Left lung (tissue), 10 donors: ENCODE measurements around the gene TFPI. TPM values are rescaled to one million over a fixed set of nuclear protein-coding genes. Genes with fewer than 3 reads are reported as not detected.

Source experiments
- ATAC-seq: fragments of 200-7000 bp; cut with Tn5 transposase; one replicate; pipeline ENCODE4 v1.9.1; 2020; ENCODE audit warnings: moderate library complexity
- DNase-seq, 4 donors: peaks; one replicate each; pipeline ENCODE4 v3.0.0-alpha.2; 2013 to 2020
- H3K27ac ChIP-seq, 2 donors: fragments of 200-600 bp; sonication (generic) in 1 of 2; one replicate each; pipeline versions ENCODE4 v1.5.0 to v1.8.0; 2020 to 2021
- H3K27me3 ChIP-seq, 2 donors: fragments of 200-600 bp; sonication (generic) in 1 of 2; one replicate each; pipeline versions ENCODE4 v1.5.0 to v1.8.0; 2020 to 2021
- H3K36me3 ChIP-seq, 2 donors: fragments of 200-600 bp; sonication (generic) in 1 of 2; one replicate each; pipeline versions ENCODE4 v1.5.0 to v1.8.0; 2020 to 2021
- H3K4me1 ChIP-seq, 2 donors: fragments of 200-600 bp; one replicate each; pipeline ENCODE4 v1.8.0; 2021
- H3K4me3 ChIP-seq, 2 donors: fragments of 200-600 bp; sonication (generic) in 1 of 2; one replicate each; pipeline versions ENCODE4 v1.5.0 to v1.8.0; 2020 to 2021; ENCODE audit warnings: mild to moderate bottlenecking in 1 of 2
- H3K9me3 ChIP-seq, 2 donors: fragments of 200-600 bp; sonication (generic) in 1 of 2; one replicate each; pipeline versions ENCODE4 v1.5.0 to v1.8.0; 2020 to 2021
- intact Hi-C, 2 donors: fragments of 100-400 bp; cut with DNase I; formaldehyde crosslinking; loops; one replicate each; pipeline versions ENCODE4 v1.11.2 to v1.14.2; 2022
- polyA plus RNA-seq, 6 donors: library from polyadenylated mRNA; unstranded; fragments of 120-200 nt; gene quantifications; one replicate each; pipeline ENCODE4 v1.2.1, GENCODE V29; 2013; ENCODE audit not compliant: insufficient read length in 6 of 6
- total RNA-seq, 2 donors: library from RNA; stranded (reverse); fragmentation: NEBNext Ultra II Directional; extraction: Animal tissue kit (Norgen Biotek cat#: 25700); gene quantifications; one replicate each; pipeline ENCODE4 v1.2.1, GENCODE V29; 2021
- TF ChIP-seq, protein P1 (sequence below), 2 donors: fragments of 200-600 bp; sonication (generic) in 1 of 2; IDR thresholded peaks; one replicate each; pipeline versions ENCODE4 v1.5.0 to v1.8.0; 2021; ENCODE audit warnings: antibody characterized with exemption in 2 of 2
- donor health status: DM: no; HTN: yes; CAD: no.
- donor health status: DM: no; HTN: no; CAD: no.

TFPI gene
- total and polyA plus RNA-seq, 8 donors, result 132 to 300 (median 163) TPM

DNA sequence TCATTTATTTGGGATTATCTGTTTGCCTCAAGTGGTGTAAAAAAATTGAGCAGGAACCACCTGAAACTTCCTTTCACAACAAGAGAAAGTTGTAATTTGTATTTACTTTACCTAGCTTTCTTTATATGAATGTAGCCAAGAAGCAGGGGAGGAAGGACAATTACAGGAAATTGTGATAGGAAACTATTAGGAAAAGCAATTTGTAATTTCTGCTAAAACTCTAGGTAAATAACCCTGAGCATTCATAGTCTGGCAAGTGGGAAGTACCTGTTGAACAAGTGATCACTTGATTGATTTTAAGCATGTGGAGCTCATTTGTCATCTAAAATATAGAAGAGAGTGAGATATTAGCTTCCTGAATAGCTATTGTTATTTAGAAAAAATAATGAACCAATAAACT, 5.0 kb downstream of the TFPI start:
- Histone ChIP-seq H3K9me3 (no peaks in the 10 kb centered on the region), H3K36me3 (peaks cover 0 to under 1% of the 10 kb centered on the region in 2 donors), H3K27me3 (no peaks in the 10 kb centered on the region), H3K4me3 (peak overlapping the region in 1 of 2 donors; percentile 54), H3K4me1 (peaks cover 36 to 52% of the 10 kb centered on the region in 2 donors), H3K27ac (peak overlapping the region; percentile 39 to 86)
- DNase-seq, result no peak
- TF ChIP-seq, protein P1, sequence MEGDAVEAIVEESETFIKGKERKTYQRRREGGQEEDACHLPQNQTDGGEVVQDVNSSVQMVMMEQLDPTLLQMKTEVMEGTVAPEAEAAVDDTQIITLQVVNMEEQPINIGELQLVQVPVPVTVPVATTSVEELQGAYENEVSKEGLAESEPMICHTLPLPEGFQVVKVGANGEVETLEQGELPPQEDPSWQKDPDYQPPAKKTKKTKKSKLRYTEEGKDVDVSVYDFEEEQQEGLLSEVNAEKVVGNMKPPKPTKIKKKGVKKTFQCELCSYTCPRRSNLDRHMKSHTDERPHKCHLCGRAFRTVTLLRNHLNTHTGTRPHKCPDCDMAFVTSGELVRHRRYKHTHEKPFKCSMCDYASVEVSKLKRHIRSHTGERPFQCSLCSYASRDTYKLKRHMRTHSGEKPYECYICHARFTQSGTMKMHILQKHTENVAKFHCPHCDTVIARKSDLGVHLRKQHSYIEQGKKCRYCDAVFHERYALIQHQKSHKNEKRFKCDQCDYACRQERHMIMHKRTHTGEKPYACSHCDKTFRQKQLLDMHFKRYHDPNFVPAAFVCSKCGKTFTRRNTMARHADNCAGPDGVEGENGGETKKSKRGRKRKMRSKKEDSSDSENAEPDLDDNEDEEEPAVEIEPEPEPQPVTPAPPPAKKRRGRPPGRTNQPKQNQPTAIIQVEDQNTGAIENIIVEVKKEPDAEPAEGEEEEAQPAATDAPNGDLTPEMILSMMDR (IDR thresholded peaks at IDR 0.05), result no peak
- no peak for ATAC-seq
- intact Hi-C loops, result no loop called here

DNA sequence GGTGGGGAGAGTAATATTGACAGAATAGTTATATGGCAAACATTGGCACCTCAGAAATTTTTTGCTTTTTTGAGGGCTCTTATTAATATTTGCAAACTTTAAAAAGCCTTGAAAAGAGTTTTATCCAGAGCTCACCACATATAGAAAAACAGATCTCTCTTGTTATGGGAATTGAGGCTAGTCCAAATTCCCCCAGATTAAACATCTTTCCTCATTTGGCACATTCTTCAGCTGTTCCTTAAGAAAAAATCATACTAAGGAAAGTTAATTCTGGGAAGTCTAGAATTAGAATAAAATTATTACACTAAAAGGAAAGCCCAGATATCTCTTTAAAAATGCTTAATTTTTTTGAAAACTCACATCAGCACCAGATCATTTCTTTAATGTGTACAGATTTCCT, 5.6 kb downstream of the TFPI start:
- DNase-seq, result no peak
- no peaks in the 10 kb centered on the region for H3K9me3 ChIP-seq
- no peak for ATAC-seq
- no peaks in the 10 kb centered on the region for H3K27me3 ChIP-seq
- peak overlapping the region; percentile 39 to 86 for H3K27ac ChIP-seq
- intact Hi-C loops, result no loop called here
- TF ChIP-seq, protein P1 (IDR thresholded peaks at IDR 0.05), result no peak
- peak overlapping the region in 1 of 2 donors; percentile 54 for H3K4me3 ChIP-seq
- peaks cover 0 to 6% of the 10 kb centered on the region in 2 donors for H3K36me3 ChIP-seq
- peaks cover 36 to 57% of the 10 kb centered on the region in 2 donors for H3K4me1 ChIP-seq

DNA sequence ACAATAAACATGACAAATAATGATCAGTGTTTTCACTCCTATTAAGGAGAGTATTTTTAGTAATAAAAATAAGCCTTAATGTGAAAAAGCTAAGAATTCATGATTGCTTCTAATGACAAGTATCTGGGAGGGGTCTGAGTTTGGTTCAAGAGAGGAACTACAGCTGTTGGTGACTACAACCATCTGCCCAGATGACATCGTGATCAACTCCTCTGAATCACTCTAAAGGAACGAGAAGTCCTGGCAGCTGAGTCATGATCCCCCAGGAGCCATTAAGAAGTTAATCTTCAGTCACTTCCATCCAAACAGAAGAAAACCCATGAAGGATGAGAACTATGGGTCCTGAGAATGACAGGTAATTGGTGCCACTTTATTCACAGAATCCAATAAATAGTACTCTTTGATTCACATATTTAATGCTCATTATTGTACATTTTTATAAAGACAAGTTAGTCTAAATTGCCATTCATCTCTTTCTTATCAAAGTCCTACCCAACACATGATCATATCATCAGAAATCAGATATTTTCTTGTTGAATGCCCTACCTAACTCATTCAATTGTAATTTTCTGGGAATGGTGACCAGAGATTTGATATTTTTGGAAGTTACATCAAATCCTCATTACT, 6.8 kb downstream of the TFPI start:
- peak; percentile 64 for ATAC-seq
- TF ChIP-seq, protein P1 (IDR thresholded peaks at IDR 0.05), result no peak
- Histone ChIP-seq H3K27ac (peak overlapping the region; percentile 39 to 86), H3K4me3 (no peak overlapping the region), H3K27me3 (no peaks in the 10 kb centered on the region), H3K4me1 (peaks cover 36 to 69% of the 10 kb centered on the region in 2 donors), H3K9me3 (no peaks in the 10 kb centered on the region), H3K36me3 (peaks cover 0 to 9% of the 10 kb centered on the region in 2 donors)
- intact Hi-C loops, result no loop called here
- DNase-seq, result peak in 2 of 4 donors; percentile 46 to 68

DNA sequence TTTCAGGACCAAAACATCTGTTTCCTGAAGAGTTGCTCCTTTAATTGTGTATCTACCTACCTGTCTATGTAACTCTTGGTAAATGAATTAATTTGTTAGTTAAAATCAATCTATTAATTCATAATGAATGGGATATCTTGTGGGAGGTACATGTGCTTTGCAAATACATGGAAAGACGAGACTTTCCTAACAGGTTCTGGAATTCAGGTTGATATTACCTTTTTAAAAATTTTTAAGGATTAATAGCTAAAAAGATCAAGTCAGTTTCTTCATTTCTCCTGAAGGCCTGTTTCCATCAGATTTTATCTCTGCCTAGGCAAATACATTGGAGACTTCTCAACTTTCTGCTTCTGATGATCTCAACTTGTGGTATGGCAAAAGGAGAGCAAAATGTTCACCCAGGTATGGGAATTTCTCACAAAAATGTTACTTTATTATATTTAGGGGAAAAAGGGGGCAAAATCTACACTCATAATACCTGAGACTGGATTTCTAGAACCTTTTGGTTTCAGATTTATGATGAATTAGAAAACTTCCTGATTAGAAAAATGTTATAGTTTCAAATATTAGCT, 7.4 kb downstream of the TFPI start:
- H3K9me3 ChIP-seq, result no peaks in the 10 kb centered on the region
- DNase-seq (no peak), ATAC-seq (no peak)
- H3K27ac ChIP-seq, result peak overlapping the region; percentile 39 to 86
- intact Hi-C loops, result no loop called here
- TF ChIP-seq, protein P1 (IDR thresholded peaks at IDR 0.05), result no peak
- no peaks in the 10 kb centered on the region for H3K27me3 ChIP-seq
- H3K36me3 ChIP-seq, result peaks cover 0 to 9% of the 10 kb centered on the region in 2 donors
- peaks cover 40 to 75% of the 10 kb centered on the region in 2 donors for H3K4me1 ChIP-seq
- H3K4me3 ChIP-seq, result no peak overlapping the region

DNA sequence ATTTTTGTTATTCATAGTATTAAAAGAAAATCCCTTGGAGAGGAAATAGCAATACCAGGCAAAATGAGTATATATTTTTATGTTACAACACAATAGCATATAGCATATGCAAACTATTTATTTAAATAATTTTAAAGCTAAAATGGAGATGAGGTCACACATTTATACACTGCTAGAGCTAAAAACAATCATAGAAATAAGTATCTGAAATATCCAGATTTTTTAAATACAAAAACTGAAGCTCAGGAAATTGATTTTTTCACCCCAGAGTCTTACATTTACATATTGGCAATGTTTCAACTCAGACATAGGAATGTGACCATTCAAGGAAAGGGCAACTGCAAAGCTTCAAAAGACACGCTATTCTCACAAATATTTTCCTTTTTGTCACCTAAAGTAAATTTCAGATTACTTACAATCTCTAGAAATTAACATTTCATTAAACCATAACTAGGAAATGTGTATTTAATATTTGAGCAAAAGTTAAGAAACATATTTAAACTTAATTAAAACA, 8.9 kb downstream of the TFPI start:
- Histone ChIP-seq H3K4me1 (peaks cover 47 to 90% of the 10 kb centered on the region in 2 donors), H3K4me3 (no peak overlapping the region), H3K36me3 (peaks cover 0 to 9% of the 10 kb centered on the region in 2 donors), H3K27ac (peak overlapping the region; percentile 57 to 86), H3K9me3 (no peaks in the 10 kb centered on the region), H3K27me3 (no peaks in the 10 kb centered on the region)
- ATAC-seq, result no peak
- TF ChIP-seq, protein P1 (IDR thresholded peaks at IDR 0.05), result no peak
- intact Hi-C loops, result no loop called here
- DNase-seq, result no peak
